Activated naive CD8-positive, alpha-beta T cell treated with anti-CD3 and anti-CD28 coated beads, Interleukin-2, amount 10 ng/mL, durations not matched to agents 7 days and 5 days (primary cell): ENCODE measurements around the gene XAF1. TPM values are rescaled to one million over a fixed set of nuclear protein-coding genes. Genes with fewer than 3 reads are reported as not detected.

ENCODE experiments used
- ATAC-seq: fragments of 150-1000 bp; cut with Tn5 transposase; one replicate; pipeline ENCODE4 v1.10.0; 2021; ENCODE audit warnings: low read depth, moderate library complexity
- POLR2A ChIA-PET: fragments of 350-600 bp; sonication (Branson Sonifier 250); formaldehyde crosslinking; loops from one replicate; lab custom pipeline; 2021; ENCODE audit warnings: antibody characterized with exemption; lab: Charles Lee
- DNase-seq: peaks from one replicate; pipeline ENCODE4 v3.0.0; 2021
- H3K27ac Mint-ChIP-seq: one replicate; pipeline ENCODE4 v1.8.0; 2022; ENCODE audit warnings: mild to moderate bottlenecking, mixed read lengths
- H3K27me3 Mint-ChIP-seq: one replicate; pipeline ENCODE4 v1.8.0; 2022; ENCODE audit warnings: mild to moderate bottlenecking, moderate library complexity, mixed read lengths
- H3K36me3 Mint-ChIP-seq: one replicate; pipeline ENCODE4 v1.8.0; 2021; ENCODE audit warnings: mild to moderate bottlenecking, mixed read lengths
- H3K4me1 Mint-ChIP-seq: one replicate; pipeline ENCODE4 v1.8.0; 2021; ENCODE audit warnings: mixed read lengths
- H3K4me3 Mint-ChIP-seq: one replicate; pipeline ENCODE4 v1.8.0; 2022; ENCODE audit warnings: mild to moderate bottlenecking, moderate library complexity, mixed read lengths
- H3K9me3 Mint-ChIP-seq: one replicate; pipeline ENCODE4 v1.8.0; 2021; ENCODE audit warnings: mixed read lengths
- total RNA-seq, 2 experiments: library from RNA; stranded (reverse); gene quantifications; one replicate each; pipeline ENCODE4 v1.2.3, GENCODE V29; 2021

XAF1 gene
- 100 to 1,000 TPM; 280 to 302 TPM for total RNA-seq

- peaks cover 45% of the 10 kb centered on the region for H3K36me3 Mint-ChIP-seq
- peaks cover 56% of the 10 kb centered on the region for H3K4me1 Mint-ChIP-seq
- no peaks in the 10 kb centered on the region for H3K9me3 Mint-ChIP-seq
- H3K27ac Mint-ChIP-seq: peak within 1 kb of the TSS; percentile 99
- H3K27me3 Mint-ChIP-seq: no peaks in the 10 kb centered on the region
- peak within 1 kb of the TSS; percentile 97 for H3K4me3 Mint-ChIP-seq
- ATAC-seq (peak; percentile 72), DNase-seq (peak; percentile 67)
- POLR2A ChIA-PET: interaction anchor here (0.6 to 4.0 kb wide), 14 partner anchors 8 to 598 kb away, joined by 3 to 21 read pairs (median 4); partner anchors contain the start of genes C17orf100, FBXO39, MED31 and SLC16A13
Observed at GRCh38 chr17:6755731-6756184, at the start of gene XAF1. Gene XAF1 (plus strand): TSS chr17:6756046. CDS start chr17:6756079, 33 bp downstream.

- no peaks in the 10 kb centered on the region for H3K36me3 Mint-ChIP-seq
- peaks cover 6% of the 10 kb centered on the region for H3K4me1 Mint-ChIP-seq
- POLR2A ChIA-PET: no interaction called here
- H3K9me3 Mint-ChIP-seq: no peaks in the 10 kb centered on the region
- no peak overlapping the region for H3K27ac Mint-ChIP-seq
- no peak overlapping the region for H3K4me3 Mint-ChIP-seq
- no peak for DNase-seq
- ATAC-seq: no peak
- H3K27me3 Mint-ChIP-seq: peaks cover 34% of the 10 kb centered on the region
Observed at GRCh38 chr17:6706499-6706898, 49.3 kb upstream of the XAF1 start.

- POLR2A ChIA-PET: no interaction called here
- DNase-seq (no peak), ATAC-seq (no peak)
- H3K9me3 Mint-ChIP-seq: no peaks in the 10 kb centered on the region
- H3K4me1 Mint-ChIP-seq: peaks cover 7% of the 10 kb centered on the region
- no peak overlapping the region for H3K27ac Mint-ChIP-seq
- H3K4me3 Mint-ChIP-seq: no peak overlapping the region
- H3K36me3 Mint-ChIP-seq: no peaks in the 10 kb centered on the region
- H3K27me3 Mint-ChIP-seq: peaks cover 37% of the 10 kb centered on the region
Observed at GRCh38 chr17:6706996-6707395, 48.9 kb upstream of the XAF1 start.

GRCh38 chr17:6708357-6708961, 47.4 kb upstream of the XAF1 start:
- peaks cover 45% of the 10 kb centered on the region for H3K27me3 Mint-ChIP-seq
- DNase-seq: no peak
- H3K4me3 Mint-ChIP-seq: no peak overlapping the region
- POLR2A ChIA-PET: no interaction called here
- H3K36me3 Mint-ChIP-seq: no peaks in the 10 kb centered on the region
- ATAC-seq: no peak
- no peak overlapping the region for H3K27ac Mint-ChIP-seq
- H3K9me3 Mint-ChIP-seq: no peaks in the 10 kb centered on the region
- peaks cover 8% of the 10 kb centered on the region for H3K4me1 Mint-ChIP-seq

- POLR2A ChIA-PET: no interaction called here
- no peak overlapping the region for H3K4me3 Mint-ChIP-seq
- no peak overlapping the region for H3K27ac Mint-ChIP-seq
- peaks cover 61% of the 10 kb centered on the region for H3K27me3 Mint-ChIP-seq
- ATAC-seq: no peak
- H3K36me3 Mint-ChIP-seq: no peaks in the 10 kb centered on the region
- H3K9me3 Mint-ChIP-seq: no peaks in the 10 kb centered on the region
- H3K4me1 Mint-ChIP-seq: peaks cover 10% of the 10 kb centered on the region
- no peak for DNase-seq
Observed at GRCh38 chr17:6710317-6710716, 45.5 kb upstream of the XAF1 start.

- POLR2A ChIA-PET: no interaction called here
- H3K4me1 Mint-ChIP-seq: peaks cover 10% of the 10 kb centered on the region
- no peaks in the 10 kb centered on the region for H3K9me3 Mint-ChIP-seq
- H3K27ac Mint-ChIP-seq: peak overlapping the region; percentile 1
- no peak overlapping the region for H3K4me3 Mint-ChIP-seq
- H3K36me3 Mint-ChIP-seq: no peaks in the 10 kb centered on the region
- peaks cover 66% of the 10 kb centered on the region for H3K27me3 Mint-ChIP-seq
- DNase-seq: no peak
- ATAC-seq: no peak
Observed at GRCh38 chr17:6711081-6711674, 44.7 kb upstream of the XAF1 start.

GRCh38 chr17:6711681-6712057, 44.2 kb upstream of the XAF1 start:
- H3K4me3 Mint-ChIP-seq: no peak overlapping the region
- POLR2A ChIA-PET: no interaction called here
- ATAC-seq: no peak
- no peaks in the 10 kb centered on the region for H3K36me3 Mint-ChIP-seq
- no peaks in the 10 kb centered on the region for H3K9me3 Mint-ChIP-seq
- peaks cover 10% of the 10 kb centered on the region for H3K4me1 Mint-ChIP-seq
- peaks cover 66% of the 10 kb centered on the region for H3K27me3 Mint-ChIP-seq
- no peak overlapping the region for H3K27ac Mint-ChIP-seq
- no peak for DNase-seq

- H3K4me3 Mint-ChIP-seq: no peak overlapping the region
- ATAC-seq (no peak), DNase-seq (no peak)
- peaks cover 10% of the 10 kb centered on the region for H3K4me1 Mint-ChIP-seq
- peaks cover 67% of the 10 kb centered on the region for H3K27me3 Mint-ChIP-seq
- no peaks in the 10 kb centered on the region for H3K9me3 Mint-ChIP-seq
- H3K36me3 Mint-ChIP-seq: no peaks in the 10 kb centered on the region
- POLR2A ChIA-PET: no interaction called here
- no peak overlapping the region for H3K27ac Mint-ChIP-seq
Observed at GRCh38 chr17:6712058-6712853, 43.6 kb upstream of the XAF1 start.

- Mint-ChIP-seq H3K27ac (no peak overlapping the region), H3K9me3 (no peaks in the 10 kb centered on the region), H3K36me3 (no peaks in the 10 kb centered on the region), H3K4me1 (peaks cover 10% of the 10 kb centered on the region), H3K27me3 (peaks cover 69% of the 10 kb centered on the region), H3K4me3 (peak overlapping the region; percentile 23)
- DNase-seq (no peak), ATAC-seq (no peak)
- POLR2A ChIA-PET: no interaction called here
Observed at GRCh38 chr17:6712854-6713129, 43.1 kb upstream of the XAF1 start.

GRCh38 chr17:6713130-6713917, 42.5 kb upstream of the XAF1 start, which contains the start of gene SLC13A5:
Gene SLC13A5 (minus strand): TSS chr17:6713369. CDS start chr17:6713333, 36 bp downstream.
- no peaks in the 10 kb centered on the region for H3K9me3 Mint-ChIP-seq
- H3K27me3 Mint-ChIP-seq: peaks cover 70% of the 10 kb centered on the region
- POLR2A ChIA-PET: no interaction called here
- peak; percentile 39 for ATAC-seq
- H3K4me1 Mint-ChIP-seq: peaks cover 10% of the 10 kb centered on the region
- no peak for DNase-seq
- peak within 1 kb of the TSS; percentile 29 for H3K4me3 Mint-ChIP-seq
- no peak within 1 kb of the TSS for H3K27ac Mint-ChIP-seq
- no peaks in the 10 kb centered on the region for H3K36me3 Mint-ChIP-seq

- POLR2A ChIA-PET: no interaction called here
- Mint-ChIP-seq H3K27me3 (peaks cover 64% of the 10 kb centered on the region), H3K36me3 (no peaks in the 10 kb centered on the region), H3K9me3 (no peaks in the 10 kb centered on the region), H3K4me3 (peak overlapping the region; percentile 29), H3K27ac (no peak overlapping the region), H3K4me1 (peaks cover 10% of the 10 kb centered on the region)
- no peak for ATAC-seq
- DNase-seq: no peak
Observed at GRCh38 chr17:6713918-6714271, 42.0 kb upstream of the XAF1 start.

GRCh38 chr17:6714315-6714874, 41.5 kb upstream of the XAF1 start:
- Mint-ChIP-seq H3K4me1 (peaks cover 10% of the 10 kb centered on the region), H3K27ac (no peak overlapping the region), H3K4me3 (no peak overlapping the region), H3K9me3 (no peaks in the 10 kb centered on the region), H3K27me3 (peaks cover 64% of the 10 kb centered on the region), H3K36me3 (no peaks in the 10 kb centered on the region)
- DNase-seq: no peak
- ATAC-seq: no peak
- POLR2A ChIA-PET: no interaction called here

- POLR2A ChIA-PET: no interaction called here
Observed at GRCh38 chr17:6716736-6717135, 39.1 kb upstream of the XAF1 start.

More at GRCh38 chr17:6716736-6717135, 39.1 kb upstream of the XAF1 start:
- DNase-seq: no peak
- Mint-ChIP-seq H3K27me3 (peaks cover 74% of the 10 kb centered on the region), H3K9me3 (no peaks in the 10 kb centered on the region), H3K27ac (no peak overlapping the region), H3K4me3 (no peak overlapping the region), H3K4me1 (peaks cover 8% of the 10 kb centered on the region), H3K36me3 (no peaks in the 10 kb centered on the region)
- no peak for ATAC-seq
